Liver (tissue), 3 donors: ENCODE measurements around the gene SLC17A9.
A peak's percentile ranks its signal among the peaks of the same experiment; 100 is the strongest.

Source experiments
- CTCF ChIP-seq: fragments of 150-350 bp; IDR thresholded peaks from 2 replicates; pipeline ENCODE4 v1.5.1; 2017; ENCODE audit warnings: improper control_type of control experiment, low read depth, low read length; ENCODE audit not compliant: missing input control
- TAF1 ChIP-seq: conservative IDR thresholded peaks from 2 replicates; pipeline ENCODE4 v1.6.1; 2016; ENCODE audit warnings: antibody characterized with exemption, mild to moderate bottlenecking
- TF ChIP-seq, protein P1 (sequence below): IDR thresholded peaks from 2 replicates; pipeline ENCODE4 v1.6.1; 2016; ENCODE audit warnings: antibody characterized with exemption
- donor health status: healthy.
- donor health status: healthy.

- peak; percentile 60 for TF ChIP-seq CTCF
- no peak for TF ChIP-seq TAF1
- TF ChIP-seq, protein P1, sequence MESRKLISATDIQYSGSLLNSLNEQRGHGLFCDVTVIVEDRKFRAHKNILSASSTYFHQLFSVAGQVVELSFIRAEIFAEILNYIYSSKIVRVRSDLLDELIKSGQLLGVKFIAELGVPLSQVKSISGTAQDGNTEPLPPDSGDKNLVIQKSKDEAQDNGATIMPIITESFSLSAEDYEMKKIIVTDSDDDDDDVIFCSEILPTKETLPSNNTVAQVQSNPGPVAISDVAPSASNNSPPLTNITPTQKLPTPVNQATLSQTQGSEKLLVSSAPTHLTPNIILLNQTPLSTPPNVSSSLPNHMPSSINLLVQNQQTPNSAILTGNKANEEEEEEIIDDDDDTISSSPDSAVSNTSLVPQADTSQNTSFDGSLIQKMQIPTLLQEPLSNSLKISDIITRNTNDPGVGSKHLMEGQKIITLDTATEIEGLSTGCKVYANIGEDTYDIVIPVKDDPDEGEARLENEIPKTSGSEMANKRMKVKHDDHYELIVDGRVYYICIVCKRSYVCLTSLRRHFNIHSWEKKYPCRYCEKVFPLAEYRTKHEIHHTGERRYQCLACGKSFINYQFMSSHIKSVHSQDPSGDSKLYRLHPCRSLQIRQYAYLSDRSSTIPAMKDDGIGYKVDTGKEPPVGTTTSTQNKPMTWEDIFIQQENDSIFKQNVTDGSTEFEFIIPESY: no peak
Measured at GRCh38 chr20:62921119-62921687, 31.3 kb upstream of the SLC17A9 start.
